ENCODE results near the gene RABAC1.
A peak's percentile ranks its signal among the peaks of the same experiment; 100 is the strongest.
"Not testable (repeated sequence)": the region's sequence is repeated elsewhere in the genome, so short reads cannot be mapped to it uniquely, and the experiment has no call there.

RABAC1 gene

DNA sequence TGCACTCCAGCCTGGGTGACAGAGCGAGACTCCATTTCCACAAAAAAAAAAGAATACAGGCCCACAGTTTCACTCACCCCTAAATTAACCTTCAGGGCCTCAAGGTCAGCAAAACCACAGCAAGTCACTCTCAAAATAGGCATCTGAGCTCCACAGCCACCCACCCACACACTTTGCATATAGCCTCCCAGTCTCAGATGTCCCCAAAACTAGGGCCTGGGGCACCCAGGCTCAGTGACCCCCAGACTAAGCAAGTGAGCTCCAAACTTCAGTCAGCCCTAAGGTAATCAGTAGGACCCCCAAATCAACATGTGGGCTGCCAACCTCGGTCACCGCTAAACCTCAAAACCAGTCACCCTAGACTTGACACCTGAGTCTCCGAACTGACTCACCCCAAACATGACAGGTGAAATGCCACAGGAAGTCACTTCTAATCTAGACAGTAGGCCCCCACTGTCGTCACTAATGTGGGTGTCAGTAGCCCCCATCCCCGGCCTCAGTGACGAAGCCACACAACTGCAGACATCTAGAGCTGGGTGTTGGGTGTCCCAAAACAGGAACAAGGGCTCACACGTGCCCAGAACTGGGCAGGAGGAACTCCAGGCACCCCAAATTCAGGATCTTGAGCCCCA, 13.9 kb downstream of the RABAC1 start:
- DNase-seq (ENCODE audit: low spot score): no peak

DNA sequence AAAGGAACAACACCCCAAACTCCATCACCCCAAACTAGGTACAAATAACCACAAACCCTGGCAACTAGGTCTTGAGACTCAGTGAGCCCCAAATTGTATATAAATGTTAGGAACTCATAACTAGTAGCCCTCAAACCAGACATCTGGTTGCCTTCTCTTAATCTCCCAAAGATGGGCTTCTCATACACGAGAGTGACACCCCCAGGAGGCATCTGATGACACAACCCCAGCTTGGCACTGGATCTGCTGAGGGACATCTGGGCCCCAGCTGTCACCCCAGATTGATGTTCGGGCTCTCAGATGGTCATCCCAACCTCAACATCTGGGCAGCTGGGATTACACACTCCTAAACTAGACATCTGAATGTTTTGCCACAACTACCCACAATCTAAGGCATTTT, 14.8 kb downstream of the RABAC1 start:
- no peak for DNase-seq (ENCODE audit: low spot score)

DNA sequence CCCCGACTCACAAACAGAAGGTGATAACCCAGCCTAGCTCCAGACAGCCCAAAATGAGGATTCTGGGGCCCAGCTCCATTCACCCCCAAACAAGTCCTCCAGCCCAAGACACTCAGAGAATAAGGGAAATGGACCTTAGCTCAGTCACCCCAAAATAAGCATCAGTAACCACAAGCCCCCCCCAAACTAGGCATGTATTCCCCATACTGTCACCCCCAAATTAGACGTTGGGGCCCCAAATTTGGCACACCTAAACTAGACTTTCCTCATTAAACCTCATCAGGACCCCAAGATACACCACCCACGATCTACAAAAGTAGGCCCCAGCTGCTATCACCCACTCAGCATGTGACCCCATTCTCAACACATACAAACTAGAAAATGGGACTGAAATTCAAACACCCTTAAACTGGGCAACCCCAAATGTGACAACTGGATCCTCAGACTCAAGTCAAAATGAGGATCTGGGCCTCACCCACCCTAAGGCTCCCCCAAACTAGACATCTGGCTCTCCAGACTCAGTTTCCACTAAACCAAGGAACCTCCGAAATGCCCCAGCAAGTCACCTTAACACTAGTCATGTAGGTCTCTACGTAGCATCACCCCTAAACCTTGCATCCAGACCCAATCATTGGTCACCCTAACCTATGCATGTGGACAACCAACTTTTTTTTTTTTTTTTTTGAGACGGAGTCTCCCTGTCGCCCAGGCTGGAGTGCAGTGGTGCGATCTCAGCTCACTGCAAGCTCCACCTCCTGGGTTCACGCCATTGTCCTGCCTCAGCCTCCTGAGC, 17.5 kb downstream of the RABAC1 start:
- DNase-seq (ENCODE audit: low spot score): no peak

DNA sequence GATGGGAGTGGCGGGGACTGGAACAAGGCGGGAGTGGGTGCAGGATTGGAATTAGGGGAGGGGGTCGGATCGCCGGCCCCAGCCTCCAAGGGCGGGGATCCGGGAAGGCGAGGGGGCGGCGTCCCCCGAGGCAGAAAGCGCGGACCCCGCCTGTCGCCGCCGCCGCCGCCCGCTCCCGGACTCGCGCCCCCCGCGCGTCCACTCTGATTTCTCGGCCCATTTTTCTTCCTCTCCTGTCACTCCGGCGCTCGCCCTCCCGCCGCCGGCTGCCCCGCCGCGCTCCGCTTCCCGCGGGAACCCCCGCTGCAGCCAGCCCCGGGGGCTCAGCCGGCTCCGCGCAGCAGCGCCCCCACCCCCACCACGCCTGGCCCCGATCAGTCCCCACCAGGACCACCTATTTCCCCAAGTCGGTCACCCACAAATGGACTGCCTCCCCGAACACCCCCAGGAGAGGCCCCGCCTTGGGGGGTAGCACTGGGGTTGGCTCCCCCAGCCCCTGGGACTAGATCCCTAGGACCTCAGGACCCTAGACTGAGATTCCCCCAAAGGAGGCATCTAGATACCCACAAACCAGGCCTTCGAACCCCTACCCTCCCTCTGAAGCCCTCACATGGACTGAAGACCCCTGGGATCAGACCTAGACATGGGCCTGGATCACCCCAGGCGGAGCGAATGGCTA, 18.3 kb downstream of the RABAC1 start:
- no peak for DNase-seq (ENCODE audit: low spot score)

DNA sequence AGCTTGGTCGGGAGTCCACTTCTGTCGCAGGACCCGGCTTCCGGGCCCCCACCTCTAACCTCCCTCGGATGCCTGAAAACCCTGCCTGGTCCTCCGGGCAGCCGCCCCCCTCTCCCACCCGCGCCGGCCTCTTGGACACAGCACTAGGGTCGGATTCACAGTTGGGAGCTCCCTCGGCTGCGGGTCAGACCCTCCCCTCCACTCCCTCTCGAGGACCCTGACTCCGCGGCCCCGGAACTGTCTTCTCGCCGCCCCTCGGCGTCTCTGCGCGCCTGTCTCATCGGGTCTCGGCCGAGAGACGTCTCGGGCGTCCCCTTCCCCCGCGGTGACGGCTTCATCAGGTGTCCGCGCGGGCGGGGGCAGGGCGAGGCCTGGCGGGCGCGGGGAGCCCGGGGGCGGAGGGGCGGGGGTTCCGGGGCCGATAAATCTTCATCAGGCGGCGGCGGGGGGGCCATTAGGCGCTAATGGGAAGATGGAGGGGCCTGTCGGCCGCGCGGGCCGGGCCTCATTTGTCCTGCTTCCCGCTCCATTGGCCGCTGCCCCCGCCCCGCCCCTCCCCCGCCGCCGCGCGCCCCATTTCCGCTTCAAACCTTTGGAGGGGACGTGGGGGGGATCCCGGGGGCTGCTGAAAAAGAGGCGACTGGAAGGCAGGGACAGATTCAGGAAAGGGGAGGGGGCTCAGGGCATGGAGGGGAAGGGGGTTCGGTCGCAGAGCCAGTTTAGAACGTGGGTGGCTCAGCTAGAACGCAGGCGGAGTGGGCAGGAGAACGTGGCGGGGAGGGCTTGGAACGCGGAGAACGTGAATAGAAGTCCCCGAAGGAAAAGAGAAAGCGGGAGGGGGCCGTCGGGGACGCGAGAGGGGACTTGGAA, 19.0 kb downstream of the RABAC1 start:
- DNase-seq (ENCODE audit: low spot score): no peak

DNA sequence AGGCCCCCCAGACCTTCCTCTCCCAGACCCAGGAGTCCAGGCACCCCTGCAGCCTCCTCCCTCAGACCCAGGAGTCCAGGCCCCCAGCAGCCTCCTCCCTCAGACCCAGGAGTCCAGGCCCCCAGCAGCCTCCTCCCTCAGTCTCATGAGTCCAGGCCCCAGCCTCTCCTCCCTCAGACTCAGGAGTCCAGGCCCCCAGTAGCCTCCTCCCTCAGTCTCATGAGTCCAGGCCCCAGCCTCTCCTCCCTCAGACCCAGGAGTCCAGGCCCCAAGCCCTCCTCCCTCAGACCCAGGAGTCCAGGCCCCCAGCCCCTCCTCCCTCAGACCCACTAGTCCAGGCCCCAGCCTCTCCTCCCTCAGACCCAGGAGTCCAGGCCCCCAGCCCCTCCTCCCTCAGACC, 19.9 kb downstream of the RABAC1 start:
- not testable (repeated sequence) for DNase-seq (ENCODE audit: low spot score)

DNA sequence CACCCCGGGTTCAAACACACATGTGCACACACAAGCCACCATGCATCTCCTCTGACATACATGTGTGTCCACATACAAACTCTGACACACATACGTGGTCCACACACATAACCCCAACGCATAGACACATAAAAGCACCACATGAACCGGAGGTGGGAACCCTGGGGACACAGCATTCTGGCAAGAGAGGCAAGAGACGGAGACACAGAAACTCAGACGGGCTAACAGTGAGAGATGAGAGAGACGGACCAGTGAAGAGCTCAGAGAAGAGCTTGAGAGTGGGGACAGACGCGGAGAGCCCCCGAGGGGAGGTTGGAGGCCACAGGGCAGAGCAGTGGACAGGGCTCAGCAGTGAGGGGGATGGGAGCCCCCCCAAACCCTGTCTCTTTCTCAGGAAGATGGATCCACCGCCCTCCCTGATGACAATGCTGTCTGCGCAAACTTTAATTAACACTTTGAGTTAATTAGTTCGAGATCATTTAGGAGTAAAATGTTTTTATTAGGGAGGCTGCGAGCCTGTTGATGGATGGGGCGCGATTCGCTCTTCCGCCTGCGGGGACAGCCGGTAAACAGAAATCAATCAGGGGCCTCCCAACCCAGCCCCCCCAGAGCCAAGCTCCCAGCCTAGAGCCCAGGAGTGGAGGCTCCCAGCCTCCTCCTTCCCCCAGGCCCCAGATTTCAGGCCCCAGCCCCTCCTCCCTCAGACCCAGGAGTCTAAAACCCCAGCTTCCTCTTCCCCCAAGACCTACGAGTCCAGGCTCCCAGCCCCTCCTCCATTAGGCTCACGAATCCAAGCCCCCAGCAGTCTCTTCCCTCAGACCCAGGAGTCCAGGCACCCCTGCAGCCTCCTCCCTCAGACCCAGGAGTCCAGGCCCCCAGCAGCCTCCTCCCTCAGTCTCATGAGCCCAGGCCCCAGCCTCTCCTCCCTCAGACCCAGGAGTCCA, 21.3 kb downstream of the RABAC1 start:
- DNase-seq (ENCODE audit: low spot score): no peak

DNA sequence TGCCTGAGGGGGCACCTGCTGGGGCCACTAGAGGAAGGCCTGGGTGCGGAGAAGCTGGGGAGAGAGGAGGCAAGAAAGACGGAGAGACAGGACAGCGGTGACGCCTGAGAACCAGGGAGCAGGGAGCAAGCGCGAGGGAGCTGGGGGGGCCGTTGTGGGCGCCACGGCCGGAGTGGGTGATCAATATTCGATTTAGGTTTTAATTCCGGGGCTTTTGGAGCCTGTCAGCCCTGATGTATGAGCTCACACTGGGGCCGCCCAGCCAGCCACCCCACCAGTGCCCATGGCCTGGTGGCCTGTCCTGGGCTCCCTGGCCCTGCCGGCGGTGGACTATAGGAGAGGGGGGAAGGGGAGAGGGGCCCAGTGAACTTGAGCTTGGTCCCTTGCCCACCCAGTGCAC, 22.2 kb downstream of the RABAC1 start:
- no peak for DNase-seq (ENCODE audit: low spot score)

DNA sequence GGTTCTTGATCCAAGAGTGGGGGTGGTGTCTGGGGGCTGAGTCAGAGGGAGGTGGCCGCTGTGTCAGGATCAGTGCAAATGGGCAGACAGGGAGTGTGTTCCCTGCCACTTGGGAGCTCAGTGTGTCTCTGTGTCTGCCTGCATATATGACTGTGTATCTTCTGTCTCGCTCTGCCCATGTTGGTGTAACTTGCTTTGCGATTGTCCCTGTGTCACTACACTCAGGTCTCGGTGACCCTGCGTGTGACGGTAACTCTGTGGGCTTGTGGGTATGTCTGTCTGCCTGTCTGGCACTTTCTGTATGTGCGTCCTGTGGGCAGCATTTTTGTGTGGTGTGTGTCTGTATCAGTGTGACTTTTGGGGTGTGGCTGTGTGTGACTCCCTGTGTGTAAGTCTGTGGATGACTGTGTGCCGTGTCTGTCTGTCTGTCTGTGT, 22.7 kb downstream of the RABAC1 start:
- DNase-seq (ENCODE audit: low spot score): peak; percentile 50

DNA sequence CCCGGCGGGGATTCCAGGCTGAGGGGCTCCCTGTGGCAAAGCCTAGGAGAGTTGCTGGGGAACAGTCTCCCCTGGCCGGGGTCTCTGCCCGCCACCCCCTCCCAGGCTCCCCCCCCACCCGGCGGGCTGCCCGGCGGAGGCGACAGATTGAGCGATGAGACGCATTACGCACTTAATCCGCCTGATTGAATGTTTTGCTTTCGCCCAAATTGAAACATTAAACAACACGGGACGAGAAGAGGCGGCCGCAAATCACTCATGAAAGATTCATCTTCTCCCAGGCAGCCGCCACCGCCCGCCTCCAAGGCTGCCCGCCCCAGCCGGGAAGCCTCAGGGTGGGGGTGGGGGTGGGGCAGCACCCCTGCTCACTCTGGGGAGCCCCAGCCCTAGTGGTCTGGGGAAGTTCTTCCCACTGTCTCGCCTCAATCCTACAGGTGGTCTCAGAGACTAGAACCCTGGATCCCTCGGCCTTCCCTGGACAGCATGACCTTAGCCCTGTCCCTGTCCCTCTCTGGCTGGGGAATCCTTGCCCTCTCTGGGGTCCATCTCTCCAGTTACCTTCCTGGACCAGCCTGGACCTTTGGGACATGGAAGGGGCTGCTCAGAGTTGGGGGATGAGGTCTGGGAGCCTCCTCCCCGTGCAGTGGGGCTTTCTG, 23.2 kb downstream of the RABAC1 start:
- no peak for DNase-seq (ENCODE audit: low spot score)

DNA sequence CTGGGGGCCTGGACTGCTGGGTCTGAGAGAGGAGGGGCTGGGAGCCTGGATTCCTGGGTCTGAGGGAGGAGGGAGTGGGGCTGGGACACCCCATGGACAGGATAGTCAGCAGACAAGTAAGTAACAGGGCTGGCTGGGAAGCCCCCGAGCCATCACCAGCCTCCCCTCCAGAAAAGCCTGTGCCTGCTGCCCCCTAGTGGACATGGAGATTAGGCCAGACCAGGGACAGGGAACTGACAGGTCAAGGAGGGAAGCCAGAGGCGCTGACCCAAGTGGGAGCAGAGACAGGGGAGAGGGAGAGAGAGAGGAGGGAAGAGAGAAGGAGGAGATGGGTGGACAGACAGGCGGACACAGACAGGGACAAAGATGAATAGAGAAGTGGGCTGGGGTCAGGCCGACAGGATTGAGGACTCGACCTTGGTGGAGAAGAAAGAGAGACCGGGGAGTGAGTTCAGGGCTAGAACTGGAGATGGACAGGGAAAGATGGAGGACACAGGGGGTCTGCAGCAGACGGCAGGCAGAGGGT, 24.2 kb downstream of the RABAC1 start:
- peak; percentile 73 for DNase-seq (ENCODE audit: low spot score)

DNA sequence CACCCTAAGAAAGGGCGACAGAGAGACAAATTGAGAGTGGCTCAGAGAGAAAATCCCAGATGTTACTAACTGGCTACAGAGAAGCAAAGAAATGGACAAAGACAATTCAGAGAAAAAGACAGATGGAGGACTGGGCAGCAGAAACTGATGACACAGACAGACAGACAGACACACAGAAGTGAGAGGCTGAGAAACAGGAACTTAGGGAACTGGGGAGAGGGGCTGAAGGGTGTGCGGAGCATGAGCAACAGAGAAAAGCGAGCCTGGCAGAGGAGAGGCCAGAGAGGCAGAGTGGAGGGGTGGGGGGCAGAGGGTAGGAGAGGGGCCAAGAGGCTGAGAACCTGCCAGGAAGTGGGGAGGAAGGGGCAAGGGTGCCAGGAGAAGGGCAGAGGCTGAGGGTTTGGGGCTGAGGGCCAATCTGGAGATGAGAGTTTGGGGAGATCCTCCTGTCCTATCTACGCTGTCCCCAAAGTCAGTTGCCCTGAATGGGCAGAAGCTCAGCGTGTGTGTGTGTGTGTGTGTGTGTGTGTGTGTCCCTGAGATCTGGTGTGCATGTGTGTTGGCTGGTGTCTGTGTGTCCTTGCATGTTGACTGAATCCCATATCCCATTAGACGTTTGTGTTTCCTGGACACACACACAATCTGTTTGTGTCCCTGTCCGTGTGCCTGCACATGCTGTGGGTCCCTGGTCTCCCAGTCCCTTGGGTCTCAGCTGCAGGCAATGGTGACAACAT, 25.3 kb downstream of the RABAC1 start:
- no peak for DNase-seq (ENCODE audit: low spot score)

DNA sequence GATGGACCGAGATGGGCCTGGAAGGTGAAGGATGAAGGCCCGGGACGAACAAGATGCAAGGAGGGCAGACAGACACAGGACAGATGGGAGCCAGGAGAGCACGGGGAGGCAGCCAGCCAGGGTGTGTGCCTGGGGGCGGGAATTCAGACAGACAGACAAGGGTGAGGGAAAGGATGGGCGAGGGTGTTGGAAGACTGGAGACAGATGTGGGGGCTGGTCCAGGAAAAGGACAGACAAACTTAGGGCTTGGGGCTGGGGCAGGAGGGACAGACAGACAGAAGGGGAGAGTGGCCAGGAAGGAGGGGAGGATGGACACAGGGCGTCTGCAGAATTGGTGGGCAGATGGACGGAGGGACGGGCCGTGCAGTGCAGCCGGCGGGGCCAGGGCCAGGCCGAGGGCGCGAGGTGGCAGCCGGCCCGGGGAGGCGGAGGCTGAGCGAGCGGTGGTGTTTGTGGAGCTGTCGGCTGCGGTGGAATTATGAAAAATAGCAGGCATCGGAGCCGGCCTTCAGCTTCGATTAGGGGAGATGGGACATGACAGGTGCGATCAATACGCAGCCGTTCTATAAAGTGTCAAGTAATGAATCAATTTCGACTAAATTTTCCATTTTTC, 26.3 kb downstream of the RABAC1 start:
- no peak for DNase-seq (ENCODE audit: low spot score)

DNA sequence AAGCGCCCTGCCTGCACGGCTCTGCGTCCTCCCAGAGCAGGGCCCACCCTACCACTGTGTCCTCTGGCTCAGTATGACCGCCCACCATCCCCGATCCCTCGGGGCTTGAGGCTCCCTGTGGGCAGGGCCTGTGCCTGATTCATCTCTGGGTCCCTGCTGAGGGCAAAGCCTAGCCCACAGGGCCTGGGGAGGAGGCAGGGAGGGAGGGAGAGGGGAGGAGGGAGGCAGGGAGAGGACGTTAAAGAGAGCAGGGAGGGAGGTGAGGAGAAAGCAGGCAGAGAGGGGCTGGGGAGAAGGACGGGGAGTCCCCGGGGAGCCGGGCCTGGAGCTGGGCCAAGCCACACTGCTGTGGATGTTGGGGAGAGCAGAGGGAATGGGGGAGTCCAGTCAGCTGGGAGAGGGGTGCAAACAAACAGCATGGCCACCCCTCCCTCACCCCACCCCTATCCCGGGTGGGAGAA, 26.8 kb downstream of the RABAC1 start:
- no peak for DNase-seq (ENCODE audit: low spot score)

DNA sequence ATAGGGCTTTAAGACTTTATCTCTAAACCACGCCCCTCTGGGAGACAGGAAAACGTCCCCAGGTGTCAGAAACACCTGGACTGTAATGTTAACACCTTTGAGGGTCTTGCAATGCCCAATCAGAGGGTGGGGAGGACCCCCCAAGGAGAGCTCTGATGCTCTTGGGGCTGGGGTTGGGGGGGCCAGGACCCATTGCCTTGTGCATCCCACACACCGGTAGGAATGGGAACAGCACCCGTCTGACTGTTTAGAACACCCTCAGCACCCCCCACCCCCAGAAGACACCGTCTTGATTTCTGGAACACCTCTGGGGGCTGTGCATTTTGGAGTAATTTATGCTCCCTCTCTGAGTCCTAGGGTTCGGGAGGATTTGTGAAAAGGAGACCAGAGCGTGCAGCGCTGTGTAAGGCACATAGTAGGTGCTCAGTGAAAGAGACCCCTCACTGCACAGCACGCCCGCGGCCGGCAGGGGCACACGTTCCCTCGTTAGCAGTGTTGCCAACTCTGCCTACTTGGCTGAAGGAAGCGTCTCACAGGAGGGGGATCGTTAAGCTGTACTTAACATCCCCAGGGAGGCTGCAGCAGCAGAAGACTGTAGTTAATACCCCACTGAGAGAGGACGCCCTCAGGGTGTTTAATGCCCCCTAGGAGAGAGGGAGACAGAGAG, 28.1 kb downstream of the RABAC1 start:
- no peak for DNase-seq (ENCODE audit: low spot score)

DNA sequence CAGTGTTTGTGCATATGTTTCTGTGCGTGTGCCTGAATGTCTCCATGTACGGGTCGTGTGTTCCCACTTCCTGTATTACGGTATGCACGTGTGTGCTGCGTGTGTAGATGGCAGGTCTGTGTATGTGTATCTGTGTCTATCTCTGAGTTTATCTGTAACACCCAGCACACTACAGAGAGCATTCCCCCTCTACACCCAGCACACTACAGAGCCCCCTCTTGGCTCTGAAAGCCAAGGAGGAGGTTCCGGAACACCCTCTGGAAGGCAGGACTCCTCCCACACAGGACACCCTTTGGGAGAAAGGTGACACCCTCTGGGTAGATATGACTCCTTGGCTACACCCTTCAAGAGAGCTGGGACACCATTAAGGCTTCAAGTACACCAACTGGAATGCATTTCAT, 28.8 kb downstream of the RABAC1 start:
- DNase-seq (ENCODE audit: low spot score): no peak

DNA sequence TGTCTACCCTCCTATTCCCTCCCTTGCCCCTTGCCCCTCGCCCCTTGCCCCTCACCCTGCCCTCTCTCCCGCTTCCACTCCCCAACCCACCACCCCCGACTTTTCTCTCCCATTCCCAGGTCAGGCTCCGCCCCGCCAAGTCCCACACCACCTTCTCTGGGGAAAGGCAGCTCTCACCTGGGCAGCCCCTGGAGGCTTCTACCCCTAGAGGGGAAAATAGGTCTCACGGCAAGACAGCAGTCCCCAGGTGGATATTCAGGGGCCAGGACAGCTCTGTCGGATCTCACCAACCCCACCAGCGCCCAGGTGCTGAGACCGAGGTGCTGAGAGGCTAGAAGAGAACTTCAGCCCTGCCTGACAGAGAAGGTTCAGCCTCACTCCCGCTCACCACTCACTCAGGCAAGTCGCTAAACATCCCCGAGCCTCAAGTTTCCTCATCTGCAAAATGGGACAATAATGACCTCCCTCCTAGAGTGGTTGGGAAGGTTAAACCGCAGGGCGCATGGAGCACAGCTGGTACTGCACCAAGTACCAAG, 29.5 kb downstream of the RABAC1 start:
- DNase-seq (ENCODE audit: low spot score): no peak

Measured in SW480 (cell line).